Fibroblast of mammary gland (primary cell): ENCODE results near the gene CSPG4.
"Not testable (repeated sequence)": the region's sequence is repeated elsewhere in the genome, so short reads cannot be mapped to it uniquely, and the experiment has no call there.

Experiments
- DNase-seq: peaks from one replicate; pipeline ENCODE4 v3.0.0-alpha.2; 2010; ENCODE audit warnings: low read depth
- H3K4me3 ChIP-seq: 2 replicates; pipeline ENCODE4 v1.5.1; 2011; ENCODE audit warnings: low read depth, mild to moderate bottlenecking, low read length, moderate library complexity; ENCODE audit not compliant: control insufficient read depth
- CTCF ChIP-seq: conservative IDR thresholded peaks from 2 replicates; pipeline ENCODE4 v1.5.1; 2011; ENCODE audit warnings: low read depth, low read length, inconsistent platforms; ENCODE audit not compliant: control insufficient read depth, insufficient read depth

CSPG4 gene

GRCh38 chr15:75641179-75641503 is 71.5 kb downstream of the CSPG4 start:
- DNase-seq = no peak
- H3K4me3 ChIP-seq = no peak overlapping the region
- TF ChIP-seq CTCF = no peak

- peak; percentile 65 for DNase-seq
- TF ChIP-seq CTCF = peak; percentile 36
- peak overlapping the region; percentile 86 for H3K4me3 ChIP-seq
Measured at GRCh38 chr15:75640483-75641178, 72.0 kb downstream of the CSPG4 start.

- DNase-seq = peak; percentile 96
- peak within 1 kb of the TSS; percentile 86 for H3K4me3 ChIP-seq
- no peak for TF ChIP-seq CTCF
Measured at GRCh38 chr15:75639709-75640482, 72.8 kb downstream of the CSPG4 start, which contains the start of gene IMP3. TSS of gene IMP3 (minus strand) at chr15:75640224. CDS start at chr15:75640168, 56 bp downstream.

GRCh38 chr15:75639191-75639708 is 73.4 kb downstream of the CSPG4 start:
- no peak for TF ChIP-seq CTCF
- DNase-seq = no peak
- peak overlapping the region; percentile 86 for H3K4me3 ChIP-seq

- TF ChIP-seq CTCF = no peak
- no peak overlapping the region for H3K4me3 ChIP-seq
- DNase-seq = no peak
Measured at GRCh38 chr15:75637245-75638009, 75.2 kb downstream of the CSPG4 start.

- TF ChIP-seq CTCF = no peak
- no peak overlapping the region for H3K4me3 ChIP-seq
- DNase-seq = no peak
Measured at GRCh38 chr15:75636026-75636425, 76.6 kb downstream of the CSPG4 start.

GRCh38 chr15:75633922-75634321 is 78.7 kb downstream of the CSPG4 start:
- not testable (repeated sequence) for H3K4me3 ChIP-seq, DNase-seq
